Naive thymus-derived CD8-positive, alpha-beta T cell (primary cell): ENCODE results near the gene CDC37. TPM values are rescaled to one million over a fixed set of nuclear protein-coding genes. Genes with fewer than 3 reads are reported as not detected.

Source experiments
- ATAC-seq, 2 donors: fragments of 150-1000 bp; cut with Tn5 transposase in 1 of 2; sonication (Bioruptor Pico), chemical (Tn5 transposase) in 1 of 2; 1 replicate in 1 of 2; 2 replicates in 1 of 2; pipeline ENCODE4 v1.10.0; 2021; ENCODE audit warnings: mild to moderate bottlenecking in 2 of 2, moderate library complexity in 2 of 2
- POLR2A ChIA-PET: fragments of 350-600 bp; sonication (Branson Sonifier 250); formaldehyde crosslinking; loops from one replicate; lab custom pipeline; 2021; ENCODE audit warnings: antibody characterized with exemption; lab: Charles Lee
- DNase-seq, 10 donors: peaks; one replicate each; pipeline versions ENCODE4 v3.0.0 to v3.0.0-alpha.2; 2020 to 2022
- H3K27ac Mint-ChIP-seq, 10 donors: one replicate each; pipeline ENCODE4 v1.8.0; 2020 to 2022; ENCODE audit warnings: mild to moderate bottlenecking in 10 of 10, mixed read lengths in 10 of 10, moderate library complexity in 4 of 10, inconsistent platforms in 1 of 10
- H3K27me3 Mint-ChIP-seq, 5 donors: one replicate each; pipeline ENCODE4 v1.8.0; 2021 to 2022; ENCODE audit warnings: mixed read lengths in 5 of 5
- H3K36me3 Mint-ChIP-seq, 3 donors: one replicate each; pipeline ENCODE4 v1.8.0; 2020 to 2022; ENCODE audit warnings: mixed read lengths in 3 of 3, mild to moderate bottlenecking in 2 of 3, inconsistent platforms in 1 of 3
- H3K4me1 Mint-ChIP-seq, 4 donors: one replicate each; pipeline ENCODE4 v1.8.0; 2021 to 2022; ENCODE audit warnings: mixed read lengths in 4 of 4
- H3K4me3 Mint-ChIP-seq, 10 donors: one replicate each; pipeline ENCODE4 v1.8.0; 2020 to 2022; ENCODE audit warnings: mild to moderate bottlenecking in 10 of 10, mixed read lengths in 10 of 10, moderate library complexity in 6 of 10, inconsistent platforms in 1 of 10
- H3K9me3 Mint-ChIP-seq, 9 donors: one replicate each; pipeline ENCODE4 v1.8.0; 2020 to 2022; ENCODE audit warnings: mixed read lengths in 9 of 9, mild to moderate bottlenecking in 3 of 9, inconsistent platforms in 1 of 9, moderate library complexity in 1 of 9
- polyA plus RNA-seq, 3 donors: library from polyadenylated mRNA; unstranded; fragments of 300-500 nt; fragmentation: Illumina TruSeq; gene quantifications; one replicate each; pipeline ENCODE4 v1.2.3, GENCODE V29; 2021
- total RNA-seq, 8 experiments: library from RNA in 2 of 8; stranded (reverse) in 2 of 8; gene quantifications; one replicate each; pipeline ENCODE4 v1.2.3 and lab custom pipeline; 2021 to 2026

The CDC37 gene
- total and polyA plus RNA-seq, 5 experiments from 2014 or later: 63.2 to 158 (median 81.1) TPM

- Mint-ChIP-seq H3K4me3 (peak overlapping the region; percentile 78 to 90 (median 86)), H3K9me3 (peaks cover 0 to 2% (median 0%) of the 10 kb centered on the region in 9 donors), H3K27me3 (peaks cover 13 to 39% (median 26%) of the 10 kb centered on the region in 5 donors), H3K27ac (peak overlapping the region in 9 of 10 donors; percentile 25 to 97 (median 88)), H3K36me3 (peaks cover 0 to 2% (median 0%) of the 10 kb centered on the region in 3 donors), H3K4me1 (peaks cover 27 to 68% (median 46%) of the 10 kb centered on the region in 4 donors)
- ATAC-seq: peak in 1 of 2 donors; percentile 9
- DNase-seq: no peak
- POLR2A ChIA-PET: interaction anchor here (0.7 to 1.8 kb wide), 4 partner anchors 11 to 23 kb away, joined by 3 to 7 read pairs (median 3); no protein-coding TSS in a partner anchor
These were observed 27.3 kb upstream of the CDC37 start for GRCh38 chr19:10430505-10431253.

GRCh38 chr19:10428996-10429381, 25.6 kb upstream of the CDC37 start:
- peak overlapping the region in 4 of 10 donors; percentile 10 to 84 (median 28) for H3K4me3 Mint-ChIP-seq
- H3K4me1 Mint-ChIP-seq: peaks cover 32 to 82% (median 62%) of the 10 kb centered on the region in 4 donors
- POLR2A ChIA-PET: interaction anchor here (1.8 kb wide), 1 partner anchor 11 kb away, joined by 7 read pairs; no protein-coding TSS in a partner anchor
- H3K27me3 Mint-ChIP-seq: peaks cover 13 to 51% (median 32%) of the 10 kb centered on the region in 5 donors
- peaks cover 0 to 2% (median 0%) of the 10 kb centered on the region in 9 donors for H3K9me3 Mint-ChIP-seq
- peaks cover 0 to 2% (median 0%) of the 10 kb centered on the region in 3 donors for H3K36me3 Mint-ChIP-seq
- ATAC-seq (no peak), DNase-seq (no peak)
- H3K27ac Mint-ChIP-seq: peak overlapping the region in 8 of 10 donors; percentile 75 to 97 (median 90)

- no peak for DNase-seq
- peaks cover 20 to 64% (median 38%) of the 10 kb centered on the region in 5 donors for H3K27me3 Mint-ChIP-seq
- H3K4me3 Mint-ChIP-seq: peak overlapping the region in 2 of 10 donors; percentile 55 to 69
- peaks cover 29 to 82% (median 63%) of the 10 kb centered on the region in 4 donors for H3K4me1 Mint-ChIP-seq
- no peak for ATAC-seq
- POLR2A ChIA-PET: interaction anchor here (0.6 to 1.7 kb wide), 3 partner anchors 19 to 331 kb away, joined by 4 to 8 read pairs (median 4); no protein-coding TSS in a partner anchor
- H3K27ac Mint-ChIP-seq: peak overlapping the region; percentile 39 to 99 (median 90)
- peaks cover 0 to 2% (median 0%) of the 10 kb centered on the region in 3 donors for H3K36me3 Mint-ChIP-seq
- peaks cover 0 to 2% (median 0%) of the 10 kb centered on the region in 9 donors for H3K9me3 Mint-ChIP-seq
These were observed 23.8 kb upstream of the CDC37 start for GRCh38 chr19:10427169-10427568.

- H3K4me1 Mint-ChIP-seq: peaks cover 29 to 81% (median 65%) of the 10 kb centered on the region in 4 donors
- peak overlapping the region in 8 of 10 donors; percentile 29 to 97 (median 64) for H3K27ac Mint-ChIP-seq
- H3K9me3 Mint-ChIP-seq: peaks cover 0 to 2% (median 0%) of the 10 kb centered on the region in 9 donors
- peak overlapping the region; percentile 28 to 88 (median 78) for H3K4me3 Mint-ChIP-seq
- peaks cover 29 to 65% (median 46%) of the 10 kb centered on the region in 5 donors for H3K27me3 Mint-ChIP-seq
- ATAC-seq (peak; percentile 15 to 48), DNase-seq (peak; percentile 44 to 76 (median 62))
- peaks cover 0 to 5% (median 4%) of the 10 kb centered on the region in 3 donors for H3K36me3 Mint-ChIP-seq
- POLR2A ChIA-PET: interaction anchor here (0.6 to 2.9 kb wide), 6 partner anchors 13 to 335 kb away, joined by 3 to 22 read pairs (median 4); partner anchors contain the start of gene CDC37
These were observed 20.8 kb upstream of the CDC37 start for GRCh38 chr19:10424011-10424637.

GRCh38 chr19:10422846-10423245, 19.5 kb upstream of the CDC37 start:
- POLR2A ChIA-PET: interaction anchor here (0.7 to 2.9 kb wide), 4 partner anchors 9 to 396 kb away, joined by 3 to 22 read pairs (median 5); partner anchors contain the start of gene CDC37
- Mint-ChIP-seq H3K4me3 (no peak overlapping the region), H3K27me3 (peaks cover 31 to 64% (median 47%) of the 10 kb centered on the region in 5 donors), H3K4me1 (peaks cover 27 to 79% (median 63%) of the 10 kb centered on the region in 4 donors), H3K36me3 (peaks cover 0 to 5% (median 4%) of the 10 kb centered on the region in 3 donors), H3K27ac (peak overlapping the region in 1 of 10 donors; percentile 92), H3K9me3 (no peaks in the 10 kb centered on the region)
- DNase-seq: no peak
- ATAC-seq: no peak

GRCh38 chr19:10422046-10422461, 18.7 kb upstream of the CDC37 start:
- Mint-ChIP-seq H3K27me3 (peaks cover 31 to 64% (median 43%) of the 10 kb centered on the region in 5 donors), H3K36me3 (peaks cover 0 to 5% (median 4%) of the 10 kb centered on the region in 3 donors), H3K4me3 (peak overlapping the region in 8 of 10 donors; percentile 26 to 74 (median 62)), H3K27ac (peak overlapping the region in 6 of 10 donors; percentile 2 to 70 (median 58)), H3K9me3 (no peaks in the 10 kb centered on the region), H3K4me1 (peaks cover 24 to 76% (median 58%) of the 10 kb centered on the region in 4 donors)
- POLR2A ChIA-PET: interaction anchor here (1.2 to 2.9 kb wide), 5 partner anchors 9 to 23 kb away, joined by 3 to 22 read pairs (median 8); partner anchors contain the start of gene CDC37
- ATAC-seq (no peak), DNase-seq (no peak)

- peaks cover 29 to 76% (median 61%) of the 10 kb centered on the region in 4 donors for H3K4me1 Mint-ChIP-seq
- POLR2A ChIA-PET: interaction anchor here (1.2 to 2.1 kb wide), 4 partner anchors 8 to 22 kb away, joined by 3 to 12 read pairs (median 6); no protein-coding TSS in a partner anchor
- DNase-seq: no peak
- H3K9me3 Mint-ChIP-seq: peaks cover 0 to 3% (median 0%) of the 10 kb centered on the region in 9 donors
- H3K27me3 Mint-ChIP-seq: peaks cover 33 to 69% (median 47%) of the 10 kb centered on the region in 5 donors
- H3K27ac Mint-ChIP-seq: peak overlapping the region in 9 of 10 donors; percentile 33 to 87 (median 70)
- peak overlapping the region in 9 of 10 donors; percentile 47 to 74 (median 62) for H3K4me3 Mint-ChIP-seq
- ATAC-seq: no peak
- peaks cover 0 to 5% (median 4%) of the 10 kb centered on the region in 3 donors for H3K36me3 Mint-ChIP-seq
These were observed 18.1 kb upstream of the CDC37 start for GRCh38 chr19:10421240-10422045.

GRCh38 chr19:10420444-10421239, 17.3 kb upstream of the CDC37 start, which contains the start of gene PDE4A:
PDE4A (plus strand) TSS chr19:10420538; CDS start chr19:10420765, 227 bp downstream.
- Mint-ChIP-seq H3K27ac (peak within 1 kb of the TSS; percentile 6 to 92 (median 82)), H3K4me1 (peaks cover 32 to 76% (median 65%) of the 10 kb centered on the region in 4 donors), H3K36me3 (peaks cover 0 to 5% (median 4%) of the 10 kb centered on the region in 3 donors), H3K27me3 (peaks cover 33 to 68% (median 48%) of the 10 kb centered on the region in 5 donors), H3K4me3 (peak within 1 kb of the TSS; percentile 48 to 89 (median 76)), H3K9me3 (peaks cover 0 to 3% (median 0%) of the 10 kb centered on the region in 9 donors)
- POLR2A ChIA-PET: interaction anchor here (1.5 to 2.1 kb wide), 2 partner anchors 11 to 16 kb away, joined by 8 to 12 read pairs; no protein-coding TSS in a partner anchor
- no peak for ATAC-seq
- DNase-seq: peak in 7 of 10 donors; percentile 46 to 69 (median 57)

- peak overlapping the region; percentile 6 to 92 (median 74) for H3K27ac Mint-ChIP-seq
- peaks cover 27 to 70% (median 57%) of the 10 kb centered on the region in 4 donors for H3K4me1 Mint-ChIP-seq
- H3K27me3 Mint-ChIP-seq: peaks cover 33 to 63% (median 42%) of the 10 kb centered on the region in 5 donors
- POLR2A ChIA-PET: interaction anchor here (2.1 to 8.6 kb wide), 2 partner anchors 15 kb away, joined by 12 to 91 read pairs; partner anchors contain the start of gene CDC37
- peaks cover 0 to 3% (median 0%) of the 10 kb centered on the region in 9 donors for H3K9me3 Mint-ChIP-seq
- H3K36me3 Mint-ChIP-seq: peaks cover 0 to 5% (median 4%) of the 10 kb centered on the region in 3 donors
- DNase-seq: peak in 8 of 10 donors; percentile 32 to 77 (median 55)
- peak; percentile 19 to 36 for ATAC-seq
- H3K4me3 Mint-ChIP-seq: peak overlapping the region; percentile 48 to 89 (median 76)
These were observed 16.5 kb upstream of the CDC37 start for GRCh38 chr19:10419646-10420443.
